GM19043 (cell line): Measurements from ENCODE around the gene PRDX6.
"Not testable (repeated sequence)": the region's sequence is repeated elsewhere in the genome, so short reads cannot be mapped to it uniquely, and the experiment has no call there.

ENCODE experiments used
- ATAC-seq: cut with Tn5 transposase; IDR thresholded peaks from one replicate; pipeline ENCODE4 v1.9.1; 2021; ENCODE audit warnings: low read depth; ENCODE audit not compliant: unreplicated experiment

The PRDX6 gene

DNA sequence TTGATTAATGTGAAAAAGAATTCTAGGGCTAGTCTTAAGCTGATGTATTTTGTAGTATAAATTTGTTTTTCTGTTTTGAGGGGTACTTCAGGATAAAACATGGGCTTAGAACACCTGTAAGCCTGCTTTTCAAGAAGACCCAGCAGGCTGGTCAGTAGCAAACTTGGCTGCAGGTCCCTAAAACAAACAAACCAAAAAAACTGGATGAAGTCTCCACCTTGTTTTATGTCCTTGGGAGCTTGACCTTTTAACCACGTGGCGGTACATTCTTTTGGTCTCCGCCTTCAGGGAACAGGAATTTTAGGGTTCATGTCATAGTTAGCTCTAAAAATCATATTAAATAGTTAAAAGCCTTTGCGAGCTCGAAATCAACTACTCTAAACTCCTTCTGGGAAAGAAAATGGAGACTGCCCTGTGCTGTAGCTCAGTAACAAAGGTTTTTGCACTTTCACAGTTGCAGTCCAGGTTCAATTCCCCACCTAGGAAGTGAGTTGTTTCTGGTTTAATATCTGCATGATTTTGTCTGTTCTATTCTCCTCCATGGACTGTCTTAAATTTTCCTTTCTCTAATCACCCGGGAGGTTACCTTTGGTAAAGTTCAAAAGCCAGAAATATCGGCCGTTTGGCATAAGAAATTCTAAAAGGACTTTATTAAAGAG lies 18.6 kb downstream of the PRDX6 start:
- no peak for ATAC-seq

DNA sequence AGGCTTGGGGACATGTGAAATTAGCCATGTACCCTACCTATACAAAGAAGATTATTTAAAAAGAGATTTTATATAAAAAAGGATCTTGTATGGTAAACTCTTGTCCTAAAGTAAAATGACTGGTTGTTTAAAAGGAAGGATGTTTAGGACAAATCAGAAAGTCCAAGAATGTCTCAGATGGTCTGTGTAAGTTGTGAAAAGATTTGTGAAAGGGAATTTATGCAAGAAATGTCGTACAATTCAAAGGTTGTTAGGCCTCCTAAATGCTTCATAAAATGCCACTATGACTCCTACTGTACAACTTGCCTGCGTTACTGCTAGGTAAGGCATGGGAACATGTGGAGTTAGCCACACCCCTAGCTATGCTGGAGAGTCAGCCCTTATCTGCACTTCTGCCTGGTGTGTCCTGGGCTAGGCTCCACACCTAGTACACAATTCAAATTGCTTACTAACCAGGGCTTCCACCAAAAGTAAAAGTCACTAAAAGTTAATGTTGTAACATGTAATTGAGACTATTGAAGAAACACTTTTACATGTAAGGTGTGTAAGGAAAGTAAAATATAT lies 19.7 kb downstream of the PRDX6 start:
- no peak for ATAC-seq

DNA sequence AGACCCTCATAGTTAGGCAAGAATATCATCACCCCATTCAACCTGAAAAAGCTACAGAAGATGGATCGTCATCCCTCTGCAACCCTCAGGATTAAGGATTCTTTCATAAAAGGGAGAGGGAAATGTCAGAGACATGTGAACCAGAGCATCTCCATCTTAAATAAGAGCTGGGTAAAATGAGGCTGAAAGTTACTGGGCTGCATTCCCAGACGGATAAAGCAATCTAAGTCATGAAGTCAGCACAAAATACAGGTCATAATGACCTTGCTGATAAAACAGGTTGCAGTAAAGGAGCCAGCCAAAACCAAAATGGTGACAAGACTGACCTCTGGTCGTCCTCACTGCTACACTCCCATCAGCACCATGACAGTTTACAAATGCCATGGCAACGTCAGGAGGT lies 22.6 kb downstream of the PRDX6 start:
- ATAC-seq = no peak

DNA sequence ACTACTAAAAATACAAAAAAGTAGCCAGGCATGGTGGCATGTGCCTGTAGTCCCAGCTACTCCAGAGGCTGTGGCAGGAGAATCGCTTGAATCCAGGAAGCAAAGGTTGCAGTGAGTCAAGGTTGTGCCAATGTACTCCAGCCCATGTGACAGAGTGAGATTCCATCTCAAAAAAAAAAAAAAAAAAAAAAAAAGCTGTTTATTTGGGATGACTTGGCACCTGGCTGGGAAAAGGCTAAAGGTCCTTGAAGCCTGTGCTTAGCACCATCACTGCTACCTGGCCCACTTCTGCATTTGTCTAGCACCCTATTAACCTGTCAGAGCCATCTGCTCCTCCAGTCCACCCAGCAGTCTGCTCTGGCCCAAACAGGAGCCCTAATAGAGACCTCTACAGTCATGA lies 25.0 kb downstream of the PRDX6 start:
- no peak for ATAC-seq

DNA sequence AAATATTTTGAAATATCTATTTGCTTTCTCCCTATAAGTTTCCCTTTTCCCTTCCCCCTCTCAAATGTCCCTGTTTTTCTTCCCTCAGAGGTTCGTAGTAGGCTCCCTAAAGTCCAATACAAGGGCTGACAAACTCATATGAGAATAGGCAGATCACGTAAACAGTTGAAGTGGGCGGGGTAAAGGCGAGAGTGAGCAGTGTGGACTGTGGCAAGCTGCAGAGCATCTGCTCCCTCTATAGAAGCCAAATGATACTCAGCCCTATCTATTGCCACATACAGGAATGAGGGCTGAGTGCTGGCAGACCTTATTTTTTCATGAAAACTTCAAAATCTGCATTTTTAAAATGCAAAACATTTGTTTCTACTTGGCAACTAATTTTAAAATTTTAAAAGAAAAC lies 26.3 kb downstream of the PRDX6 start:
- ATAC-seq = no peak

DNA sequence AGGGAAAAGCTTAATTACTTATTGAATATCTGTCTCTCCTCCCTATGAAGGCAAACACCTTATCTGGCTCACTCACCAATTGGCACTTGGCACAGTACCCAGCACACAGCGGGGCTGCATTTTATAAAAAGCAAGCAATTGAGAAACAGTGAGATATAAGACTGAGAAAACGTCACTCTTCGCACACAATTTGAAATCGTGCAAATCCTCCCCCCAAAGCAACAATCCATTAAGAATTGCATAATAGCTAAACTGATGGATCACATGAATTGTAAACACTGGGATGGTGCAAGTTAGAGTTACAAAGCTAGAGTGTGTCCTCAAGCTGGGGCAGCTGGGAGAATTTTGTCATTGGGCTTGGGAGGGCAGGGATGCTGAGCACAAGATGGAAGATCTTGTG lies 27.1 kb downstream of the PRDX6 start:
- no peak for ATAC-seq

DNA sequence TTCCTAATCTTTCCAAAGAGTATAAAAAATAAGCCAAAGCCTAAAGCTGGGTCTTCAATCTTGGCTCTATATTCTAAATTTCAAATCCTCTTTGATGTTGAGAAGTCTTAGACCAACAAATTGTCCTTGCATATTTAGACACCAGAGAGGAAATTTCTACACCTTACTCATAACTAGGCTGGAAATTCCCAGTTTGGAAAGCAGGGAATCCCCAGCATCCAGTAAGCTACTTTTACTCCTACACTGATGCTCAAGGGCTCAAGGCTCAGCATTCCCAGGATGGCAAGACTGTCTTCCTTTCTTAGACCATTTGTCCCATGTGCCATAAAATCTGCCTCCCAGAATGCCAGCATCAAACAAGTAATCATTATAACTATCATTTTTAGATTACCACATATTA lies 28.3 kb downstream of the PRDX6 start:
- ATAC-seq = no peak

DNA sequence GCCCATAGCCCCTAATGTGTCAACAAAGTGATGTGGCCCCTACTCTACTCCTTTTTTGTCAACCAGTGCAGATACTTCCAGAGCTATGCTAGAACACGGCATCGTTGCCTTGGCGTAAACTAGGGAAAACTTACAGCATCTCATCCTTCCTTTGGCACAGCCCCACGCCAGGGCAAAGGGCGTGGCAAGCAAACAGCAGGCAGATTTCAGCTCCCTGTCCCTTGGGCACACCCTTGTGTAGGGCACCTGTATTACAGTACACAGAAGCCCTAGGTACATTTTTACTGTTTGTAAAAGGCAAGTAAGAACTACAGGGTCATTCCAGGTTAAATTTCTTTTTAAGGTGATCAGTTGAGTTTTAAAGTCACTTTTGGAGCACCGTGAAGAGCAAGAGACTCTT lies 29.3 kb downstream of the PRDX6 start:
- no peak for ATAC-seq

DNA sequence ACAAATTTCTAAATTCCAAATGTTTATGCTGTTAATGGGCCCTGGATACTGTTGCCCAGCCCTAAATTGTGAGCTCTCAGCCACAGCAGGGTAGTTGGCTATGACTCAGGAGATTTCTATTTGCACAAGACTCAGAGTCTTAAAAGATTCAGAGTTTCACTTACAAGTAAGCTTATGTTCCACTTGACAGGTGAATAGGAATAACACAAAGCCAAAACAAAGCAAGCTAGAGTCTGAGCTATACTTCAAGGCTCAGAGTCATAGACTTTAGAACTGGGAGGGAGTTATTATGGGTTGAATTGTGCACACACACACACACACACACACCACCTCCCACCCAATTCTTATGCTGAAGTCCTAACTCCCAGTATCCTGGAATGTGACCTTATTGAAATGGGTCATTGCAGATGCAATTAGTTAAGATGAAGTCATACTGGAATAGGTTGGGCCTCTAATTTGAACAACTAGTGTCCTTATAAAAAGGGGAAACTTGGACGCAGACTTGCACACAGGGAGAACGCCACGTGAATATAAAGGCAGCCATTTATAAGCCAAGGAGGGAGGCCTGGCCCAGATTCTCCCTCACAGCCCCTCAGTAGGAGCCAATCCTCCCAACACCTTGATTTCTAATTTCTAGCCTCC lies 30.2 kb downstream of the PRDX6 start:
- no peak for ATAC-seq

DNA sequence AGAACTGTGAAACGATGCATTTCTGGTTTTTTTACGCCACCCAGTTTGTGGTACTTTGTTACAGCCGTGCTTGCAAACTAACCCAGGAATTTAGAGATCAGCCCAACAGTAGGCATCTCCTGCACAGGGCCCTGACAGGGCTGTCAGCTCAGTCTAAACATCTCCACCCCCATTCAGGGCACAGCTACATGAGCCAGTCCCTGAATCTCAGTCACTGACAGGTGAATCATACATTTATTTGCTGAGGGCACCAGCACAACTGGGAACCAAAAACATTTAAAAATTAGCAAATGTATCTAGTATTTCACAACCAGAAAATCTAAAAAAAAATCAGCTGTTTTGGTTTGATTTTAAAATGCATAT lies 30.7 kb downstream of the PRDX6 start:
- no peak for ATAC-seq

DNA sequence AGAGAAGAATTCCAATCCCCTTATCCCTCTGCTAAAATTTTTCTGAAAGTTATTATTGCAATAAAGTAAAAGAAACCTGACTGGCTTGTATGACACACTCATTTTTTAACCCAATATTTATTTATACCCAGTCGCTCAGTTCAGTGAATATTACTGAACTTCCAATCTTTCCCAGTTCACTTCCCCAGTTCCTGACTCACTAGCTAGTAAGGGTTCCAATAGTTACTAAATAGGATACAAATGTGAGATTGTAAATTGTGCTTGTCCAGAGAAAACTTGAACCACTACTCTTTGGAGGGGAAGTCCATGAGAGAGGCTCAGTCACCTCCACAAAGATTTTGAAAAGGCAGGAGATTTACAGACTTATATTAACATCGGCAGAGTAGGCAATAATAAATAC lies 31.4 kb downstream of the PRDX6 start:
- ATAC-seq = no peak

DNA sequence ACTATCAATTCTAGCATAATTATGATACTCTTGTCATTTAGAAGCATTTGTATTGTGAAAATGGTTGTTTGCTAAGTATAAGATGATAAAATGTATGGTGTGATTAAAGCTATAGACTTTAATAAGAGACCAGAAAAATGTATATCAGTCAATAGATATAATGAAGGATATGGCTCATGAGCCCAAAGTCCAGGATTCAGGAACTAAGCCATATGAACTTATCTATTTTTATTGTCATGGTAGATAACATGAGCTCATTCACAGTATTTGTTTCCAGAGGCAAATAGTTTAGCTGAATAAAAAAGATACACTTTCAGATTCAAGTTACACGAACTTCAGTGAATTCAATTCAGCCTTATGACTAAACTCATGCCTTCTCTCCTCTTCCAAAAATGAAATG lies 32.7 kb downstream of the PRDX6 start:
- ATAC-seq = no peak

DNA sequence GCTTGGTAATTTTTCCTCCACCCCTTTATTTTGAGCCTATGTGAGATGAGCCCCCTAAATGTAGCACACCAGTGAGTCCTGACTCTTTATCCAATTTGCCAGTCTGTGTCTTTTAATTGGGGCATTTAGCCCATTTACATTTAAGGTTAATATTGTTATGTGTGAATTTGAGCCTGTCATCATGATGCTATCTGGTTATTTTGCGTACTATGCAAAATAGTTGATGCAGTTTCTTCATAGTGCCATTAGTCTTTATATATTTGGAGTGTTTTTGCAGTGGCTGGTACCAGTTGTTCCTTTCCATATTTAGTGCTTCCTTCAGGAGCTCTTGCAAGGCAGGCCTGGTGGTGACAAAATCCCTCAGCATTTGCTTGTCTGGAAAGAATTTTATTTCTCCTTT lies 37.4 kb downstream of the PRDX6 start:
- ATAC-seq = not testable (repeated sequence)

DNA sequence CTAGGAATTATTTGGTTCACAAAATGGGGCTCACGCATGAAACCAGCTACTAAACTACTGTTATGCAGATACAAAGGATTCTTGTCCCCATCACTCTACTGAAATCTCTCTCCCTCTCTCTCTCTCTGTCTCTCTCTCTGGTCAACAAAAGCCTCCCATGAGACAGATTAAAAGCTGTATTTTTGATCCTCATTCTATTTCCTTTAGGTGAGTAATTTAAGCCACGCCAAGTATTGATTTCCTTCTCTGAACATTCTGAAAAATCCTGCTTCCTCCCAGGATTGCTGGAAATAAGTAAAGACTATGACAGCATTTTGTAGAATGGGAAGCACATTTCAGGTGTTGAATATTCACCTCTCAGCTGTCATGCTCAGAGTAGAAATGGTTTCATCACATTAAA lies 43.7 kb downstream of the PRDX6 start:
- ATAC-seq = no peak

DNA sequence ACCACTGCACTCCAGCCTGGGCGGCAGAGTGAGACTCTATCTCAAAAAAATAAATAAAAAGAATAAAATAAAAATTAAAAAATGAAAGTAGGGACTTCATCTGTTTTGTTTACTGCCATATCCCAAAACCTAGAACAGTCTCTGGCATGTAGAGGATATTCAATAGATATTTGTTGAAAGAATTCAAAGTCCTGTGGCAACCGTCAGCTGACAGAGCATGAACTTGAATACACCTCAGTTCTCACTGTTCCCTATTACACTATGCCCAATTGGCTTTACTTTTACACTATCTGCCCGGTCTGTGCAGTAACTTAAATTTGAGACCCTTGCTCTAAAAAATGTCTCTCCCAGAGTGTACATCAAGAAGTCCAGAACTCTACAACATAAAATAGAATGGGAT lies 46.2 kb downstream of the PRDX6 start:
- no peak for ATAC-seq

DNA sequence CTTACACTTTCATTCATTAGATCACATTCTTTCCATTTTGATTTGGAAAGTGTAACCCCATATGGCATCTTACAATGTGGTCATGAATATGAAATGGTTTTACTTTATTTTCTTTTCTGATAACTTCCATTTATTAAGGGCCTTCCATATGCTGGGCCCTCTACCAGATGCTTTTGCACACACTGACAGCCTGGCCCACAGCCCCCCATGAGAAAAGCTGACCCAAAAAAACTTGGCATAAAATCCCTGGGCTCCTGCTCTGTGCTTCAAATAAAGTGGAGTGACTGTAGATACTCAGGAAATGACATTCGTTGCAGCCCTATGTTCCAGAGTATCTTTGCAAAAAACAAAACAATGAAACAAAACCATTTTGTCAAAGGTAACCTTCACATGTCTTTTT lies 48.8 kb downstream of the PRDX6 start:
- no peak for ATAC-seq

DNA sequence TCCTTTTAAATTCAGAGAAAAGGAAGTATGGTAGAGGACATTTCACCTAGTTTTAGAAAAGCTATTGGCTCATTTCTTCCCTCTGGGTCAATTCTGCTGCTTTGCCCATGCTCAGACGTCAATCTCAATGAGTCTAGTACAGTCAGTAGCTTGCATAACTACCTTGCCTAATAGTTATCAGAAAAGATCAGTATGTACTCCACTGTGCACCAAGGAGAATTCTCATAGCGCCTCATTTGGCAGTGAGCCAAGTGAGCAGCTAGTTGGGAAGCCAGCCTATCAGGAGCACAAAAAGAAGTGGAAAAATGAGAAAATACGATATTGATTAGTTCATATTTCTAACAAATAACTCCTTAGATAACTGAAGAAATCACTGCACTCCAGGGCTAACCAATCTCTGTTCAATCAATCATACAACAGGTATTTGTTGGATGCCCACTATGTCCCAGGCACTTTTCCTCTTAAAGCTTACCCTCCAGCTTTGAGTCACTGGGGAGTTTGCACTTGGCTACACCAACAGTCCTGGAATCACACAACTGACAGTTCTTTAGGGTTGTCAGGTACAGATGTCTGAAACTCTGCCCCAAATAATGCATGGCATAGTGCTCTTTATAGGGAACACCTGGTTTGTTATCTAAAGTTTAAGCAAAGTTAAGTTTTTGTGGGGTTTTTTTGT lies 50.2 kb downstream of the PRDX6 start:
- no peak for ATAC-seq

DNA sequence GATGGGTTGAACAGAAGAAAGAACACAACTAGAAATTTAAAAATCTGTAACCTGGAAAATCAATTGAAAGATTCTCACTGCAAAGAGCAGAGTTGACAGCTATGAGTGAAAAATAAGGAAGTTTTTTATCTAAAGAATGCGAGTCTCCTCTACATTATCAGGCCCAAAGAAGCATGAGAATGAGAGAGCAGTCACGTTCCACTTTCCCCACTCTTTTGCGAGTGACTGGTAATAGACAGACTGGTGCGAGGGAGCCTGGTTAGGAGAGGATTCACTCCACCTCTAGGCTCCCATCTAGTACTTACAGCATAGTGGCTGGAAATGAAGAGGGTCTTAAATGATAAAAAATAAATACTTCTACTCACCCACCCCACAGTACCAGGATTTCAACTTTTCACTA lies 52.0 kb downstream of the PRDX6 start:
- ATAC-seq = no peak

DNA sequence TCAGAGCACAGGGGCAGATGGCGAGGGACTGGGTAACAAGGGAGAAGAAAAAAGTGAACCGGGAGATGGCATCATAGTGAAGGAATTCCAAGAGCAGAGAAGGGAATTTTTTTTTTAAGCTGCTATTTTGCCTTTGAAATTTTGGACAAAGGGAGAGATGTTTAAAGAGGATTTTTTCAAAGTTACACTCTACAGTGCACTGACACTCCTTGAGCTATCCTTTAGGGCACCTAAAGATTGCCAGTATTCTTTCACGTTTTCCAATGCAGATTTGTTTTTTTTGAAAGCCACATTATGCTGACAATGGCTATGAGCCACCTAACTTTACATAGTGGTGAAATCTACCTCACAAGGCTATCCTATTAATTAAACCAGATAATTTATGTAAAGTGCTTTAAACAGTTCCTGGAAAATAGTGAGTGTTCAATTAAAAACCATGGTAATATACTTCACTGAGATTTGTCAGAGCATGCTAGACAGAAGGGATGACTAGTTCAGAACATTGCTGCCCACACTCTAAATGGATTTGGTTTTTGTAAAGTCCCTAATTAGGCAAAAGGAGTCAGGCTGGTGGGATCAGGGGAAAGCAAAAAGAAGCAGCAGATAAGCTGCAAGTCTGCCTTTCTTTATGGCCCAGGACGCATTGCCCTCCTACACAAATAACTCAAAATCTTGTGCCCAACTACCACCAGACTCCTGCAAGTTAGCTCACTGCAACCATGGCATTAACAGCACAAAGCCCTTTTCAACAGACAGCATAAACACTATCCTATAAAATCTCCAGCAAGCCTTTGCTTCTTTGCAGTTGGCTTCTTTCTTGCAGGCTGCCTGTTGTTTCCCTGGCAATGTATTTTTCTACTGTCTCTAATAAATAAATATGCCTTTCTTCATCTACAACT lies 53.9 kb downstream of the PRDX6 start:
- no peak for ATAC-seq

DNA sequence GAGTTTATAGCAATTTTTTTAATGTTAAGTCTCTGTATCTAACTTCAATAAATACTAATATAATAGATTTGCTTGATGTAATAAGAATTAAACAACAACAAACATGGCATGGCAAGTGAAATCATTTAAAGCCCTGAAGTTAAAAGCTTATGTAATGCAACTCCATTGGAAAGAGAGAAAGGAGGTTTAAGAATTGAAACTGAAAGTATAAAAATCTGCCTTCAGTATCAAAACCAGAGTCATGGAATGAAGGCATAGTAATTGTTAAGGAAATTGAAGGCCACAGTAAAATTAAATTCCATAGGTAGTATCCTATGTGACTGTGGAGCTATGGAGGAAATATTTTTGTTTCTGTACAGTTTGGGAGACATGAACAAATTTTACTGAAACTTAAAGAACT lies 55.1 kb downstream of the PRDX6 start:
- no peak for ATAC-seq

DNA sequence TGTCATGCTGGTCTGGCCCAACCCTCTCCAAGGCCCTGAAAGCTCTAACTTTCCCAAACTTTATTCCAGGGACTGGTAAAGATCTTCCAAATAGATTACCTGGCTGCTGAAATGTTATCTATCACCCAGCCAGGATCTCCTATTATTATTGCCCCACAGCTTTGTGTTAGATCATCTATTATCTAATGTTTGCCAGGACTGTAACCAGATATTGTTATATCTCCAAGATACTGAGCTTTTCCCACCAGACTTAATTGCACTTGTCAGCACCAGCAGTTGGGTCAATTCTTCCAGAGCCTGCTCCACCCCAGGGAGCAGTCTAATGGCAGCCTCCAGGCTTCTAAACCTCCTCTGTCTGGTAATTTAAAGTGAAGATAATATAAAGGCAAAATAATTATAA lies 59.1 kb downstream of the PRDX6 start:
- no peak for ATAC-seq
